HEK293 (cell line): Measurements from ENCODE around the gene LRRC74A.

Experiments
- CTCF ChIA-PET: fragments of 350-600 bp; formaldehyde crosslinking; extraction: SDS; loops from one replicate; lab custom pipeline; 2021; ENCODE audit warnings: antibody characterized with exemption; lab: Yijun Ruan, JAX
- POLR2A ChIA-PET: fragments of 300-600 bp; formaldehyde crosslinking; extraction: SDS; loops from one replicate; lab custom pipeline; 2020; ENCODE audit warnings: antibody characterized with exemption, inconsistent platforms; lab: Yijun Ruan, JAX
- H3K27ac ChIP-seq: fragments of 200-500 bp; sonication (Bioruptor generic); 2 replicates; pipeline ENCODE4 v1.5.1; 2014; ENCODE audit warnings: low read depth, low read length, control low read depth, inconsistent platforms; ENCODE audit errors: extremely low read depth
- H3K36me3 ChIP-seq, 2 experiments: fragments of 200-500 bp in 1 of 2; sonication (Bioruptor generic) in 1 of 2; 1 replicate in 1 of 2; 2 replicates in 1 of 2; pipeline ENCODE4 v1.5.1; 2014 to 2017; ENCODE audit warnings: inconsistent platforms in 2 of 2, low read length in 2 of 2; ENCODE audit not compliant: control insufficient read depth in 2 of 2, insufficient read depth in 1 of 2
- H3K4me1 ChIP-seq: fragments of 200-500 bp; sonication (Bioruptor generic); 2 replicates; pipeline ENCODE4 v1.5.1; 2014; ENCODE audit warnings: mild to moderate bottlenecking, low read length, inconsistent platforms; ENCODE audit not compliant: control insufficient read depth, insufficient read depth
- H3K4me3 ChIP-seq: 2 replicates; pipeline ENCODE4 v1.5.1; 2011; ENCODE audit warnings: low read depth, mild to moderate bottlenecking, control low read depth, low read length, moderate library complexity
- H3K9me3 ChIP-seq: fragments of 200-500 bp; sonication (Bioruptor generic); 2 replicates; pipeline ENCODE4 v1.5.1; 2014; ENCODE audit warnings: low read depth, low read length, inconsistent platforms; ENCODE audit not compliant: control insufficient read depth, insufficient read depth
- KLF8 ChIP-seq: fragments of 450-650 bp; formaldehyde crosslinking; IDR thresholded peaks from 2 replicates; pipeline ENCODE4 v1.5.1; 2016; ENCODE audit warnings: missing biosample characterization, missing genetic modification characterization
- KLF9 ChIP-seq: fragments of 450-650 bp; formaldehyde crosslinking; IDR thresholded peaks from 2 replicates; pipeline ENCODE4 v1.5.1; 2016; ENCODE audit warnings: missing biosample characterization, missing genetic modification characterization, low read depth
- TCF7L2 ChIP-seq: IDR thresholded peaks from 2 replicates; pipeline ENCODE4 v1.6.1; 2011; ENCODE audit warnings: low read depth, mild to moderate bottlenecking, inconsistent platforms, low read length, moderate library complexity, borderline replicate concordance
- TRIM28 ChIP-seq: IDR thresholded peaks from 2 replicates; pipeline ENCODE4 v1.6.1; 2011; ENCODE audit warnings: low read length, control low read depth, borderline replicate concordance
- YY1 ChIP-seq: fragments of 450-650 bp; formaldehyde crosslinking; IDR thresholded peaks from 2 replicates; pipeline ENCODE4 v1.5.1; 2018; ENCODE audit warnings: missing biosample characterization, missing genetic modification characterization
- ZBTB17 ChIP-seq: fragments of 450-650 bp; formaldehyde crosslinking; IDR thresholded peaks from 2 replicates; pipeline ENCODE4 v1.5.1; 2016; ENCODE audit warnings: missing biosample characterization, missing genetic modification characterization
- ZBTB26 ChIP-seq: fragments of 450-650 bp; formaldehyde crosslinking; optimal IDR thresholded peaks from 2 replicates; pipeline ENCODE3; 2016; ENCODE audit warnings: missing biosample characterization, mild to moderate bottlenecking, missing genetic modification characterization
- ZNF146 ChIP-seq: fragments of 450-650 bp; formaldehyde crosslinking; IDR thresholded peaks from 2 replicates; pipeline ENCODE4 v1.5.1; 2016; ENCODE audit warnings: missing biosample characterization, missing genetic modification characterization
- ZNF155 ChIP-seq: fragments of 450-650 bp; formaldehyde crosslinking; IDR thresholded peaks from 2 replicates; pipeline ENCODE4 v1.5.1; 2016; ENCODE audit warnings: missing biosample characterization, missing genetic modification characterization
- ZNF175 ChIP-seq: fragments of 450-650 bp; formaldehyde crosslinking; IDR thresholded peaks from 2 replicates; pipeline ENCODE4 v1.5.1; 2016; ENCODE audit warnings: missing biosample characterization, missing genetic modification characterization
- ZNF2 ChIP-seq: fragments of 450-650 bp; formaldehyde crosslinking; IDR thresholded peaks from 2 replicates; pipeline ENCODE4 v1.5.1; 2016; ENCODE audit warnings: missing biosample characterization, missing genetic modification characterization
- ZNF366 ChIP-seq: fragments of 450-650 bp; formaldehyde crosslinking; conservative IDR thresholded peaks from 2 replicates; pipeline ENCODE4 v1.5.1; 2016; ENCODE audit warnings: missing biosample characterization, missing genetic modification characterization
- ZNF513 ChIP-seq: fragments of 450-650 bp; IDR thresholded peaks from 2 replicates; pipeline ENCODE4 v1.5.1; 2018; ENCODE audit warnings: missing biosample characterization, missing genetic modification characterization
- ZNF645 ChIP-seq: fragments of 450-650 bp; formaldehyde crosslinking; IDR thresholded peaks from 2 replicates; pipeline ENCODE4; 2016; ENCODE audit warnings: missing biosample characterization, missing genetic modification characterization
- ZNF837 ChIP-seq: fragments of 450-650 bp; formaldehyde crosslinking; IDR thresholded peaks from 2 replicates; pipeline ENCODE4 v1.5.1; 2016; ENCODE audit warnings: missing biosample characterization, missing genetic modification characterization
- TF ChIP-seq, protein P1 (sequence below): fragments of 450-650 bp; formaldehyde crosslinking; conservative IDR thresholded peaks from 2 replicates; pipeline ENCODE4 v1.5.1; 2016; ENCODE audit warnings: low read depth, missing biosample characterization, missing genetic modification characterization
- TF ChIP-seq, protein P2 (sequence below): fragments of 450-650 bp; formaldehyde crosslinking; IDR thresholded peaks from 2 replicates; pipeline ENCODE4 v1.5.1; 2016; ENCODE audit warnings: missing biosample characterization, missing genetic modification characterization, borderline replicate concordance
- TF ChIP-seq, protein P3 (sequence below): fragments of 450-650 bp; formaldehyde crosslinking; IDR thresholded peaks from 2 replicates; pipeline ENCODE4 v1.5.1; 2016; ENCODE audit warnings: missing biosample characterization, missing genetic modification characterization

Gene LRRC74A

DNA sequence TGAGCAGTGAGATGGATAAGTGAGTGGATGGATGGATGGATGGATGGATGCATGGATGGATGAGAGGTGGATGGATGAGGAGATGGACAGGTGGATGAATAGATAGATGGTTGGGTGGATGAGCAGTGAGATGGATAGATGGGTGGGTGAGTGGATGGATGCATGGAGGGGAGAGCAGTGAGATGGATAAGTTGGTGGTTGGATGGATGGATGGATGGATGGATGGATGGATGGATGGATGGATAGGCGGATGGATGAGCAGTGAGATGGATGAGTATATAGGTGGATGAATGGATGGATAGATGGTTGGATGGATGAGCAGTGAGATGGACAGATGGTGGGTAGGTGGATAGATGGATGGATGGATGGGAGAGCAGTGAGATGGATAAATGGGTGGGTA, 30.6 kb downstream of the LRRC74A start:
- Histone ChIP-seq H3K27ac (no peak overlapping the region), H3K4me3 (no peak overlapping the region), H3K4me1 (no peaks in the 10 kb centered on the region), H3K9me3 (no peaks in the 10 kb centered on the region), H3K36me3 (no peaks in the 10 kb centered on the region)
- ChIA-PET CTCF (no interaction called here), POLR2A (no interaction called here)
- TF ChIP-seq ZNF155 (tag by site-specific recombination) (no peak), ZNF837 (no peak), ZBTB17 (tag by site-specific recombination) (peak; percentile 94), ZNF366 (tag by site-specific recombination) (peak; percentile 76)

GRCh38 chr14:76861574-76862255, 35.5 kb downstream of the LRRC74A start:
- Histone ChIP-seq H3K27ac (no peak overlapping the region), H3K9me3 (no peaks in the 10 kb centered on the region), H3K4me3 (no peak overlapping the region), H3K4me1 (no peaks in the 10 kb centered on the region), H3K36me3 (no peaks in the 10 kb centered on the region)
- CTCF ChIA-PET: interaction anchor here (0.6 to 3.9 kb wide), 4 partner anchors 9 to 436 kb away, joined by 3 to 14 read pairs (median 3); no protein-coding TSS in a partner anchor
- POLR2A ChIA-PET: no interaction called here
- no peak for TF ChIP-seq TCF7L2
- no peak for TF ChIP-seq ZNF175
- TF ChIP-seq YY1 (tag by site-specific recombination): no peak
- TF ChIP-seq ZNF146 (tag by site-specific recombination): no peak
- TF ChIP-seq TRIM28: no peak
- TF ChIP-seq, protein P1, sequence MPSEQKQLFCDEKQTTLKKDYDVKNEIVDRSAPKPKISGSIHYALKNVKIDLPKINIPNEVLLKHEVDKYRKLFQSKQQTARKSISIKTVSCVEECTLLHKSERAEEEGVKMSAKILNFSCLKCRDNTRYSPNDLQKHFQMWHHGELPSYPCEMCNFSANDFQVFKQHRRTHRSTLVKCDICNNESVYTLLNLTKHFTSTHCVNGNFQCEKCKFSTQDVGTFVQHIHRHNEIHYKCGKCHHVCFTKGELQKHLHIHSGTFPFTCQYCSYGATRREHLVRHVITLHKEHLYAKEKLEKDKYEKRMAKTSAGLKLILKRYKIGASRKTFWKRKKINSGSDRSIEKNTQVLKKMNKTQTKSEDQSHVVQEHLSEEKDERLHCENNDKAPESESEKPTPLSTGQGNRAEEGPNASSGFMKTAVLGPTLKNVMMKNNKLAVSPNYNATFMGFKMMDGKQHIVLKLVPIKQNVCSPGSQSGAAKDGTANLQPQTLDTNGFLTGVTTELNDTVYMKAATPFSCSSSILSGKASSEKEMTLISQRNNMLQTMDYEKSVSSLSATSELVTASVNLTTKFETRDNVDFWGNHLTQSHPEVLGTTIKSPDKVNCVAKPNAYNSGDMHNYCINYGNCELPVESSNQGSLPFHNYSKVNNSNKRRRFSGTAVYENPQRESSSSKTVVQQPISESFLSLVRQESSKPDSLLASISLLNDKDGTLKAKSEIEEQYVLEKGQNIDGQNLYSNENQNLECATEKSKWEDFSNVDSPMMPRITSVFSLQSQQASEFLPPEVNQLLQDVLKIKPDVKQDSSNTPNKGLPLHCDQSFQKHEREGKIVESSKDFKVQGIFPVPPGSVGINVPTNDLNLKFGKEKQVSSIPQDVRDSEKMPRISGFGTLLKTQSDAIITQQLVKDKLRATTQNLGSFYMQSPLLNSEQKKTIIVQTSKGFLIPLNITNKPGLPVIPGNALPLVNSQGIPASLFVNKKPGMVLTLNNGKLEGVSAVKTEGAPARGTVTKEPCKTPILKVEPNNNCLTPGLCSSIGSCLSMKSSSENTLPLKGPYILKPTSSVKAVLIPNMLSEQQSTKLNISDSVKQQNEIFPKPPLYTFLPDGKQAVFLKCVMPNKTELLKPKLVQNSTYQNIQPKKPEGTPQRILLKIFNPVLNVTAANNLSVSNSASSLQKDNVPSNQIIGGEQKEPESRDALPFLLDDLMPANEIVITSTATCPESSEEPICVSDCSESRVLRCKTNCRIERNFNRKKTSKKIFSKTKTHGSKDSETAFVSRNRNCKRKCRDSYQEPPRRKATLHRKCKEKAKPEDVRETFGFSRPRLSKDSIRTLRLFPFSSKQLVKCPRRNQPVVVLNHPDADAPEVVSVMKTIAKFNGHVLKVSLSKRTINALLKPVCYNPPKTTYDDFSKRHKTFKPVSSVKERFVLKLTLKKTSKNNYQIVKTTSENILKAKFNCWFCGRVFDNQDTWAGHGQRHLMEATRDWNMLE (tag by site-specific recombination): no peak
- TF ChIP-seq ZNF513 (tag by site-specific recombination): no peak
- TF ChIP-seq ZNF645: no peak
- no peak for TF ChIP-seq ZBTB26 (tag by site-specific recombination)
- TF ChIP-seq, protein P2, sequence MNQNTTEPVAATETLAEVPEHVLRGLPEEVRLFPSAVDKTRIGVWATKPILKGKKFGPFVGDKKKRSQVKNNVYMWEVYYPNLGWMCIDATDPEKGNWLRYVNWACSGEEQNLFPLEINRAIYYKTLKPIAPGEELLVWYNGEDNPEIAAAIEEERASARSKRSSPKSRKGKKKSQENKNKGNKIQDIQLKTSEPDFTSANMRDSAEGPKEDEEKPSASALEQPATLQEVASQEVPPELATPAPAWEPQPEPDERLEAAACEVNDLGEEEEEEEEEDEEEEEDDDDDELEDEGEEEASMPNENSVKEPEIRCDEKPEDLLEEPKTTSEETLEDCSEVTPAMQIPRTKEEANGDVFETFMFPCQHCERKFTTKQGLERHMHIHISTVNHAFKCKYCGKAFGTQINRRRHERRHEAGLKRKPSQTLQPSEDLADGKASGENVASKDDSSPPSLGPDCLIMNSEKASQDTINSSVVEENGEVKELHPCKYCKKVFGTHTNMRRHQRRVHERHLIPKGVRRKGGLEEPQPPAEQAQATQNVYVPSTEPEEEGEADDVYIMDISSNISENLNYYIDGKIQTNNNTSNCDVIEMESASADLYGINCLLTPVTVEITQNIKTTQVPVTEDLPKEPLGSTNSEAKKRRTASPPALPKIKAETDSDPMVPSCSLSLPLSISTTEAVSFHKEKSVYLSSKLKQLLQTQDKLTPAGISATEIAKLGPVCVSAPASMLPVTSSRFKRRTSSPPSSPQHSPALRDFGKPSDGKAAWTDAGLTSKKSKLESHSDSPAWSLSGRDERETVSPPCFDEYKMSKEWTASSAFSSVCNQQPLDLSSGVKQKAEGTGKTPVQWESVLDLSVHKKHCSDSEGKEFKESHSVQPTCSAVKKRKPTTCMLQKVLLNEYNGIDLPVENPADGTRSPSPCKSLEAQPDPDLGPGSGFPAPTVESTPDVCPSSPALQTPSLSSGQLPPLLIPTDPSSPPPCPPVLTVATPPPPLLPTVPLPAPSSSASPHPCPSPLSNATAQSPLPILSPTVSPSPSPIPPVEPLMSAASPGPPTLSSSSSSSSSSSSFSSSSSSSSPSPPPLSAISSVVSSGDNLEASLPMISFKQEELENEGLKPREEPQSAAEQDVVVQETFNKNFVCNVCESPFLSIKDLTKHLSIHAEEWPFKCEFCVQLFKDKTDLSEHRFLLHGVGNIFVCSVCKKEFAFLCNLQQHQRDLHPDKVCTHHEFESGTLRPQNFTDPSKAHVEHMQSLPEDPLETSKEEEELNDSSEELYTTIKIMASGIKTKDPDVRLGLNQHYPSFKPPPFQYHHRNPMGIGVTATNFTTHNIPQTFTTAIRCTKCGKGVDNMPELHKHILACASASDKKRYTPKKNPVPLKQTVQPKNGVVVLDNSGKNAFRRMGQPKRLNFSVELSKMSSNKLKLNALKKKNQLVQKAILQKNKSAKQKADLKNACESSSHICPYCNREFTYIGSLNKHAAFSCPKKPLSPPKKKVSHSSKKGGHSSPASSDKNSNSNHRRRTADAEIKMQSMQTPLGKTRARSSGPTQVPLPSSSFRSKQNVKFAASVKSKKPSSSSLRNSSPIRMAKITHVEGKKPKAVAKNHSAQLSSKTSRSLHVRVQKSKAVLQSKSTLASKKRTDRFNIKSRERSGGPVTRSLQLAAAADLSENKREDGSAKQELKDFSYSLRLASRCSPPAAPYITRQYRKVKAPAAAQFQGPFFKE (tag by site-specific recombination): no peak
- TF ChIP-seq KLF9 (tag by site-specific recombination): no peak
- TF ChIP-seq, protein P3, sequence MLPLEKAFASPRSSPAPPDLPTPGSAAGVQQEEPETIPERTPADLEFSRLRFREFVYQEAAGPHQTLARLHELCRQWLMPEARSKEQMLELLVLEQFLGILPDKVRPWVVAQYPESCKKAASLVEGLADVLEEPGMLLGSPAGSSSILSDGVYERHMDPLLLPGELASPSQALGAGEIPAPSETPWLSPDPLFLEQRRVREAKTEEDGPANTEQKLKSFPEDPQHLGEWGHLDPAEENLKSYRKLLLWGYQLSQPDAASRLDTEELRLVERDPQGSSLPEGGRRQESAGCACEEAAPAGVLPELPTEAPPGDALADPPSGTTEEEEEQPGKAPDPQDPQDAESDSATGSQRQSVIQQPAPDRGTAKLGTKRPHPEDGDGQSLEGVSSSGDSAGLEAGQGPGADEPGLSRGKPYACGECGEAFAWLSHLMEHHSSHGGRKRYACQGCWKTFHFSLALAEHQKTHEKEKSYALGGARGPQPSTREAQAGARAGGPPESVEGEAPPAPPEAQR (tag by site-specific recombination): no peak
- no peak for TF ChIP-seq ZNF2 (tag by site-specific recombination)
- TF ChIP-seq KLF8: no peak
